ENCODE data around the gene RGS19.
"Not testable (repeated sequence)": the region's sequence is repeated elsewhere in the genome, so short reads cannot be mapped to it uniquely, and the experiment has no call there.

Gene RGS19, protein sequence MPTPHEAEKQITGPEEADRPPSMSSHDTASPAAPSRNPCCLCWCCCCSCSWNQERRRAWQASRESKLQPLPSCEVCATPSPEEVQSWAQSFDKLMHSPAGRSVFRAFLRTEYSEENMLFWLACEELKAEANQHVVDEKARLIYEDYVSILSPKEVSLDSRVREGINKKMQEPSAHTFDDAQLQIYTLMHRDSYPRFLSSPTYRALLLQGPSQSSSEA

DNA sequence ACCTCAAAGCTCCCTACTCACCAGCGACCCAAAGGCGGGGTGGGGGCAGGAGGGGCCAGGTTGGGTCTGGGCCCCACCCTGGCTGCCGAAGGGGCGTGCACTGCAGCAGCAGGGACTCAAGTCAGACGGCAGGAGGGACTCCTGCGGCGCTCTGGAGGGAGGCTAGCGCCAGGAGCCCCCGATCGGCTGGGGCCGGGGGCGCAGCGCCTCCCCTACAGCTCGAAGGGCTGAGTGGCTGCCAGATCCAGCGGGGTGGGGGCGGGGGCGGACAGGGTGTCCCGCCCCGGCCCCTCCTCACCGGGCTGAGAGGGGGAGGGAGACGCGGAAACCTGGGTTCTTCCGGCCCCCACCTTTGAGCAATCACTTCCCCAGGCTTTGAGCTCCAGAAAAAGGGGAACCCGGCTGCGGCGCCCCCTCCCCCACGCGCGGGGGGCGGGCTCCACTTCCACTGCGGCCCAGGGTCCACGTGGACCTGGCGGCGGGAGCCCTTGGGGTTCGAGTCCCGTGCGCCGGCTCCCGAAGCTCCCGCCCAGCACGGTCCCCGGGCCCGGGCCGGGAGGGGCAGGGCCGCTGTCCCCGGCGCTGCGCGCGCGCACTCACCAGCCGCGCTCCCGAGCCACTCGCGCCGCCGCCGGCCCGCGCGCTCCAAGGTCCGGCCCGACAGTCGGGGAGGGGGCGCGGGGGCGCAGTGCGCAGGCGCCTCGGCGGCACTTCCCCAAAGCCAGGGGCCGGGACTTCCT is at the start of gene RGS19:
Gene RGS19 (minus strand): TSS at position 246 of the 740 bp plus-strand sequence. CDS start 2,632 bp downstream, outside the sequence.
- DNase-seq (ENCODE audit: low spot score), result peak; percentile 91

DNA sequence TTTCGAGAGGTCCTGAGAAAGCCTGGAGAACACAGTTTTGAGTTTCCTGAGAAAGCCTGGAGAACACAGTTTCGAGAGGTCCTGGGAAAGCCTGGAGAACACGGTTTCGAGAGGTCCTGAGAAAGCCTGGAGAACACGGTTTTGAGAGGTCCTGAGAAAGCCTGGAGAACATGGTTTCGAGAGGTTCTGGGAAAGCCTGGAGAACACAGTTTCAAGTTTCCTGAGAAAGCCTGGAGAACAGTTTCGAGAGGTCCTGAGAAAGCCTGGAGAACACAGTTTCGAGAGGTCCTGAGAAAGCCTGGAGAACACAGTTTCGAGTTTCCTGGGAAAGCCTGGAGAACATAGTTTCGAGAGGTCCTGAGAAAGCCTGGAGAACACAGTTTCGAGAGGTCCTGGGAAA is 44.2 kb upstream of the RGS19 start:
- DNase-seq (ENCODE audit: low spot score), result not testable (repeated sequence)

DNA sequence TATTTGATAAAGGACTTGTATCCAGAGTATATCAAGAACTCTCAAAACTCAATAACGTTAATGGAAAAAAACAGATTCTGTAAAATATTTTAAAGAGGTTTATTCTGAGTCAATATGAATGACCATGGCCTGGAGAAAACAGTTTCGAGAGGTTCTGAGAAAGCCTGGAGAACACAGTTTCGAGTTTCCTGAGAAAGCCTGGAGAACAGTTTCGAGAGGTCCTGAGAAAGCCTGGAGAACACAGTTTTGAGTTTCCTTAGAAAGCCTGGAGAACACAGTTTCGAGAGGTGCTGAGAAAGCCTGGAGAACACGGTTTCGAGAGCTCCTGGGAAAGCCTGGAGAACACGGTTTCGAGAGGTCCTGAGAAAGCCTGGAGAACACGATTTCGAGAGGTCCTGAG is 43.6 kb upstream of the RGS19 start:
- not testable (repeated sequence) for DNase-seq (ENCODE audit: low spot score)

DNA sequence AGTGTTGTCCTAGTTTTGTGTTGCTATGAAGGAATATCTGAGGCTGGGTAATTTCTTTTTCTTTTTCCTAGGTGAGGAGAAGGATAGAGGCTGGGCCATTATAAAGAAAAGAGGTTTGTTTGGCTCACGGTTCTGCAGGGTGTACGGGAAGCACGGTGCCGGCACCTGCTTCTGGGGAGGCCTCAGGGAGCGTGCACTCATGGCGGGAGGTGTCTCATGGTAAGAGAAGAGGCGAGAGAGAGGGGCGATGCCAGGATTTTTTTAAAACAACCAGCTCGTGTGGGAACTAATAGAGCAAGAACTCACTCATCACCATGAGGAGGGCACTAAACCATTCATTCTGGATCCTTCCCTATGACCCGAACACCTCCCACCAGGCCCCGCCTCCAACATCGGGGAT is 42.3 kb upstream of the RGS19 start:
- no peak for DNase-seq (ENCODE audit: low spot score)

DNA sequence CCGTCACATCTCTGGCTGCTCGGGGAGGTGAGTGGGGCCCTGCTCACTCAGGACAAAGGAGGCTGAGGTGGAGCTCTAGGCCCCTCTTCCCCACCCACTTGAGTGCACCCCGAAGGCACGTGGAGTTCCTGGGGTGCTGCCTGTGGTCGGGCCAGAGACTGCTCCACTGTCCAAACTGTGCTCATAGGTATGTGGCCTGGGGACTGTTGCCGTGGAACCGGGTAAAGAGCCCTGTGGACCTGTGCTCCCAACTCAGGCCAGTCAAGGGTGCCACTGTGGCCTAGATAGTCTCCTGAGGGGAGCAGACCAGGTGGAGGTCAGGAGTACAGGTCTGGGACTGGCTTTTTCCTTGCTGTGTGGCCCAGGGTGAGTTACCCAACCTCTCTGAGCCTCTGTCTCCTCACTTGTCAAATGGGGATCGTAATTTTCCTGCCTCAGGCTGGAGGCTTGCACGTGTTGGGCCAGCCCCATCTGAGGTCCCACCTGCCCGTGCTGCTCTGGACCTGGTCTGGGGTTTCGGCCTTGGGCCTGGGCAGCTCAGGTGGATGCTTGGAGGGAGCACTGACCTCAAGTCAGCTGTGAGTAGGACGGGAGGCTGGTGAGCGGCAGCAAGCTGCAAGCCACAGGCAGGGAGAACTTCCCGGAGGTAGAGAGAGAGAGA is 40.5 kb upstream of the RGS19 start:
- no peak for DNase-seq (ENCODE audit: low spot score)

DNA sequence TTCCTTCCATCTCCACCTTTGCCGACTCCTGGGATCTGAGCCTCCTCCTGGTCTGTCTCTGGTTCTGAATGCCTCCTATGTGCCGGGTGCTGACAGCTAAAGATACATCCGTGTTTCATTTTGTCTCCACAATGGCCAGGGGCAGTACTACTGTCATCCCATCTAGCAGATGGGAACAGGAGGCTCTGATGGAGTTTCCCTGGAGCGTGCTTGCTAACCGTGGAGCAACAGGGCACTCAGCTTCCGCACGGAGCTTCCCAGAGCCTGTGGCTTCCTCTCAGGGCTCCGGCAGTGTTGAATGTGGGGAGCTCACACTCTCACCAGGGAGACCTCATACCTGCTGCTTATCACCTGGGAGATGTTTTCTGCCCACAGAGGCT is 40.0 kb upstream of the RGS19 start:
- no peak for DNase-seq (ENCODE audit: low spot score)

DNA sequence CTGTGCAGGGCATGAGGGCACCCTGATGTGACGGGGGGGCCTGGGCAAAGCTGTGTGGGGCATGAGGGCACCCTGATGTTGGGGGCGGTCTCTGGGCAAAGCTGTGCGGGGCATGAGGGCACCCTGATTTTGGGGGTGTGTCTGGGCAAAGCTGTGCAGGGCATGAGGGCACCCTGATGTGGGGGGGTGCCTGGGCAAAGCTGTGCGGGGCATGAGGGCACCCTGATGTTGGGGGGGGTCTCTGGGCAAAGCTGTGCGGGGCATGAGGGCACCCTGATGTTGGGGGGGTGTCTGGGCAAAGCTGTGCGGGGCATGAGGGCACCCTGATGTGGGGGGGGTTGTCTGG is 38.1 kb upstream of the RGS19 start:
- DNase-seq (ENCODE audit: low spot score), result not testable (repeated sequence)

DNA sequence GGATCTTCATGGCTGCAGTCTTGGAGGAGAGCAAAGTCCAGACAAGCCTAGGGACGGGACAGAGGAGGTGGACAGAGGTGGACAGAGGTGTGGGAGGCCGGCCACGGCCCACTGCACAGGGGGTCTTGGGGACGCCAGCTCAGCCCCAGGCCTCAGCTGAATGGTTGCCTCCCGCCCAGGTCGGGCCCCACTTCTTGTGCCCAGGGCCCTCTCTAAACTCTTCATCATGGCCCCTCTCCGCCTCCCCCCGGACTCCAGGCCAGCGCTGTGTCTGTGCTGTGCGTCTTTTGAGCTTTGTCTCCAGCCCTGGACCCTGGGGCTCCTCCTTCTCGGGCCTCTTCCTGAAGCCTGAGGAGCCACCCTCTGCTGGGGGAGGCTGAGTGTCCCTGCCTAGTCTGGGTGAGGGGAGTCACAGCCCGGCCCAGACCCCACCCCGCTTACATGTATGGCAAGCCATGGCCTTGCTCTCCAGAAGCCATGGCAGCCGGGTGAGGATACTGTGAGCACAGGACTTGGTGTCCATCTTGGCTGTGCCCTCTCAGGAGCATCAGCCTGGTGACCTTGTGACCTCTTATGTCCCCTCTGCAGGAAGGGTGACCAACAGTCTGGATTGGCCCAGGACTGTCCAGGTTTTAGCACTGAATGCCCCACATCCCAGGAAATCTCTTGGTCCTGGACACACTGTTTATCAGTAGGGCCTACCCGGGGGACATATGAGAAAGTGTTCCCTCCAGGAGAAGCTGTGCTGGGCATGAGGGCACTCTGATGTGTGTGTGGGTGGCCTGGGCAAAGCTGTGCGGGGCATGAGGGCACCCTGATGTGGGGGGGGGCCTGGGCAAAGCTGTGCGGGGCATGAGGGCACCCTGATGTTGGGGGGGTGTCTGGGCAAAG is 37.5 kb upstream of the RGS19 start:
- DNase-seq (ENCODE audit: low spot score), result no peak

DNA sequence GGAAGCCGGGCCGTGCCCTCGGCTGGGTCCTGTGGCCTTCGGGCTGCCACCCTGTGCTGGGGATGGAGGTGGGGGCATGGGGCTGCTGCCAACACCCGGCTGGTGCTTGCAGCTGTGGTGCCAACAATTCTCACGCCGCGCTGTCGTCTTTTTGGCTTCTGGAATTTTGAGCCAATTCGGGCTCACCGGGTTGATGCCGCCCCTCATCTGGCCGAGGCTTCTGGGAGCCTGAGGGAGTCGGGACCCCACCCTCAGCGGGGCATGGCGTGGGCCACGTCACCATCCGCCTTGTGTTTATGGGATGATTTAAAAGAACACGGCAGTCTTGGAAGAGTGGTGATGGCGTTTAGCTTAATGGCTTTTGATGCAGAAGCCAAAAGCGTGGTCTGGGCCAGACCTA is 36.7 kb upstream of the RGS19 start:
- DNase-seq (ENCODE audit: low spot score), result no peak

DNA sequence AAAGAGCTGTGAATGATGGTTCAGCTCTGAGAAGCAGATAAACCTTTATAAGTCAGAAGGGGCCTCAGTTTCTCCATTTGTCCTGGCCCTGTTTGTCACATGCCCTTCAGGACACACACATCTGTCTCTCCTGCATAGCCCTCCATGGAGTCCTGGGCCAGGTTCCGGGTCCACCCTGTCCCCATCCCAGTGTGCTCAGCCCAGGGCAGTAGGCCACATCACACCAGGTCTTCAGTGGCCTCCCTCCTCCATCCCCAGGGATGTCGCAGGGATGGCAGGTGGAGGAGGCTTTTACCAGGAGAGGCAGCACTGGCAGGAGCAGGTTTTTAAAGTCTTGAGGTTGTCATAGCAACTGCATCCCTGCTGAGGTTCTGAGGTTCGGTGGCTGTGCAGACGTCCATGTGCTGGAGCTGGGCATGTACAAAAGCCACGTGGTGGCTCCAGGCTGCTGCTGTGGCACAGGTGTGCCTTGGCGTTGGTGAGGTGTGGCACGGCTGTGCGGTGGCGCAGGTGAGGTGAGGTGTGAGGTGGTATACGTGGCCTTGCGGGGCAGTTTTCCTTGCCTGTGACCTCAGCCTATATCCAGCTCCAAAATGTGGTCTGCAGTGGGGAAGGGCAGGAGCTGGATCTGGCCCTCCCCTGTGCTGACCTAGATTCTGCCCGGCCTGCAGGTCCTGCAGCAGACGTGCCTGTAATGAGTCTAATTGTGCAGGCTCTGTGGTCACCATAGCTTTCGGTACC is 36.0 kb upstream of the RGS19 start:
- no peak for DNase-seq (ENCODE audit: low spot score)

DNA sequence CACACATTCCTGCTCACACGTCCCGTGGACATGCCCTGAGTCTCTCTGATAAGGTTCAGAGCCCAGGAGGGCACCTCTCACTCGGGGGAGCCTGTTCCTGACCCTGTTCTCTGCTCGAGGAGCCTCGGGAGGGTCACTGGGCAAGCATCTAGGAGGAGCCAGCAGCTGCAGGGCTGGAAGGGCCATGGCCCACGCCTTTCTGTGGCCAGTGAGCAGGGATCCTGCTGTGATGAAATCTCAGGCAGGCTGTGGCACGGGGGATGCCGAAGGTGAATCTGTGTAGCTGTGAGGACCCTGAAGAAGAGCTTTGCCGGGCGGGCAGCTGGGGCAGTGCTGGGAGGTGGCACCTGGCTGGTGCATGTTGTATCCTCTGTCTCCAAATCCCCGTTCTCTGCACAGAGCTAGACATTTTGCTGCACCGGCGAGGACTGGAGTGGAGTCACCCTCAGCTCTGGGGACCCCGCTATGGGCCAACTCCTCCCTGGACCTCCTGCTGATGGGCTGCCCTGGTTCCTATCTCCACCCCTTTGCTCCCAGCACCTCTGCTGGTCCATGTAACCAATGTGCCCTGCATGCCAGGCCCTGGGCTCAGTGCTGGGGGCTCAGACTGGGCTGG is 35.1 kb upstream of the RGS19 start:
- DNase-seq (ENCODE audit: low spot score), result no peak

DNA sequence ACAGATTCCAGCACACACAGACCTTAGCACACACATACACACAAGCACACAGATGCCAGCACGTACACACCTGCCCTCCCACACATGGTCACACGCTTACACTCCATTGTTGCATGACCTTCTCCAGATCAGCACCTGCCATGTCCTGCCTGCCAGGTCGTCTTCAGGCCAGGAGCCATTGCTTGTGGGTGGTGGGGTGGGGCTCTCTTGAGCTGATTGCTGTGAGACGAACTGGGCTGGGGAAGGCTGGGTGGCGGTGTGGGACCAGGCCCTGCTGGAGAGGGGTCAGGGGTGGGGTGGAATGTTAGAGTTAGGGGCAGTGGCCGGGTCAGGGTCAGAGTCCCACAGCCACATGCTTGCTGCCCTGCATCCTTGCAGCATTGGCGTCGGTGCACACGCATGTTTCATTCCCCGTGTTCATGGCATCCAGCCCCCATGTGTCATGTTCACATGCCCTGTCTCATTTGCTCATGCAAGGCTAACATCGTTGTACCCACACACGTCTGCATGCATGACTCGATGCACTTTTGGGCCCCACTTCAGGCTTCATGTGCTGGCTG is 34.6 kb upstream of the RGS19 start:
- no peak for DNase-seq (ENCODE audit: low spot score)

DNA sequence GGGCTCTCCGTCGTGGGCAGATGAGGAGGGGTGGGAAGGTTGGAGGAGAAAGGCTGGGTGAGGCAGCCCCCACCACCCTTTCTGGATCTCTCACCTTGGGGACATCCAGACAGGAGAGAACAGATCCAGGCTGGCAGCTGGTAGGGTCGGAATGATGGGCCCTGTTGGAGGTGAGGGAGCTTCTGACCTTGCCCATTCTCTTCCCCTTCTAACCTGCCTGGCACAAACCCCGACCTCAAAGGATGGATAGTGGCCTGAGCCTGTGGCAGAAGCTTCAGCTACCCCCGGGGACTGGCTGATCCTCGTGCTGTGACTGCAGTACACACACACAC is 34.1 kb upstream of the RGS19 start:
- no peak for DNase-seq (ENCODE audit: low spot score)

DNA sequence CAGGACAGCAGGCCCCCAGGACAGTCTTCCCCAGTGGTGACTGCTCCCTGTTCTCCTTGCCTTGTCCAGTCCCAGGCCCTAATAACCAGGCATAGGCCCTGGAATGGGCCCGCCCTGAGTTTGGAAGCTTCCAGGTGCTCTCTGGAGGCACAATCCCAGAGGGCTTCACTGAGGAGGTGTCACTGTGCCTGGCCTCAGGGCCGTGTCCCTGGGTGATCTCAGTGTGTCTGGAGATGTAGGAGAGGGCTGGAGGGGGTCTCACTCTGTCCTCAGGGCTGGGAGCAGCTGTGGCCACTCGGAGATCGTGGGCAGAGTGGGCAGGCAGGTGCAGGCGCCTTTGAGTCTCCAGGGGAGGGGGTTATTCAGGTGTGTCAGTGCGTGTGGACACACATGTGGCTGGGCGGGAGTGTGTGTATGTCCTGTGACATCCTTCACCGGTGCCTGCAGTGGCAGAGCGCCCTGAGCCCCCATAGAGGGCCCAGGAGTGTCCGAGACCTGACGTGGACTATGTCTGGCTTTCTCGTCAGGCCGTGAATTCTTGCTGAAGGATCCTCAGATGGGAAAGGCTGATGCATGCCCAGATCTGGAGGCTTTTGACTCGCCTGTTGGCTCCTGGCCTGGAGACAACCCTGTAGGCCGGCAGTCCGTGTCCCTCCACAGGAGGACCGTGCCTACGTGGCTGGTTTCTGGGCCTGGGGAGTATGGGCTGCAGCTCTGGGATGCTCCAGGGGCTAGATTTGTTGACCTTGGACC is 33.5 kb upstream of the RGS19 start:
- DNase-seq (ENCODE audit: low spot score), result no peak

DNA sequence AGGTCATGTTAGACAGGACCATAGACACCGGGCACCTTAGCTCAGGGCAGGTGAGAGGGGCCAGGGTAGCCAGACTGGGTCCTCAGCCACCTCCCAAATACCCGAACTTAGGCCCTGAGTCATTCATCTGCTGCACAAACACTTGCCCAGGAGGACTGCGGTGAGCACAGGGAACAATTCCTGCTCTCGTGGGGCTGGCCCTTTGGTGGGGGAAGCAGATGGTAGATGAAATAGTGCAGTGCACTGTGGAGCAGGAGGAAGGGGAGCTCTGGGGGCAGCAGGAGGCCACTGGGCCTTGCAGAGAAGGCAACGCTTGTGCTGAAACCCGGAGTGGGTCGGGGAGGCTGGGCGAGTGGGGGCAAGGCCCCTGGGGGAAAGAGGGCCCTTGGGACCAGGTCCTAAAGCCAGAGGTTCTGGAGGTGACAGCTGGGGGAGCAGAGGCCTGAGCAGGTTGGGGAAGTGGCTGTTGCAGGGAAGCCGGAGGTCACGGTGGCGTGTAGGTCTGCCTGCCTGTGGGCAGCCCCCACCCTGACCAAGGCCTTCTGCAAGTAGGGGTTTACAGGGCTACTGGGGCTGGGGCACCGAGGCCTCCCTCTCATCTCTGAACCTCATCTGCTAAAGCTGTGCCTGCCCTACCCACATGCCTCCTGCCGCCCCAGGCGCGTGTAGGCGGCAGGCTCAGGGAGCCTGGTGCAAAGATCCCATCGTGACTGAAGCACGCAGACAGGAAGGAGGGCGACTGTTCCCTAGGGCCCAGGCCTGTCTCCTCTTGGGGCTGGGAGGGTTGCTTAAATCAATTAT is 32.7 kb upstream of the RGS19 start:
- no peak for DNase-seq (ENCODE audit: low spot score)

DNA sequence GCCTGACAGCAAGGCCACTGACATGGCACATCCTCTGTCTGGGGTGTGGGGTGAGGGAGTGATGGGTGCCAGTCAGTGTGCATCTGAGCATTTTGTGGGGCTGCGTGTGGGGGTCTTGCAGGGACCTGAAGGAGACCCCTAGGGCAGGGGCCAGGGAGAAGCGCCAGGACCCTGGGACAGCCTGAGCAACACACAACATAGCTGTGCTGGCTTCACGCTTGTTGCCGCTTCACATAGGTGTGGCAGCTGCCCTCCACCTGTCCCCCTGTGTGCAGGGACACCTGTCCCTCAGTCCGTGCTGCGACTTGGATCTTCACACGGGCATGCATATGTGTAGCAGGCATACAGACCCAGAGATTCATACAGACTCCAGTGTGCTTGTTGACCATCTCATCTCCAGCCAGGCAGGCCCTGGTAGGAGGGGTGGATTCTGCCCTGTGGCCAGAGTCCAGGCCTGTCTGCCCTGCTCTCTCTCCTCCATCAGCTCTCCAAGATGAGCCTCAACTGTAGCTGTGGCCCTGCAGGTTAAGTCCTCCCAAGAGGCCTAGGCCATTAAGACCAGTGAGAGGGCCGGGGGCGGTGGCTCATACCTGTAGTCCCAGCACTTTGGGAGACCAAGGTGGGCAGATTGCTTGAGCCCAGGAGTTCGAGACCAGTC is 31.2 kb upstream of the RGS19 start:
- DNase-seq (ENCODE audit: low spot score), result no peak

DNA sequence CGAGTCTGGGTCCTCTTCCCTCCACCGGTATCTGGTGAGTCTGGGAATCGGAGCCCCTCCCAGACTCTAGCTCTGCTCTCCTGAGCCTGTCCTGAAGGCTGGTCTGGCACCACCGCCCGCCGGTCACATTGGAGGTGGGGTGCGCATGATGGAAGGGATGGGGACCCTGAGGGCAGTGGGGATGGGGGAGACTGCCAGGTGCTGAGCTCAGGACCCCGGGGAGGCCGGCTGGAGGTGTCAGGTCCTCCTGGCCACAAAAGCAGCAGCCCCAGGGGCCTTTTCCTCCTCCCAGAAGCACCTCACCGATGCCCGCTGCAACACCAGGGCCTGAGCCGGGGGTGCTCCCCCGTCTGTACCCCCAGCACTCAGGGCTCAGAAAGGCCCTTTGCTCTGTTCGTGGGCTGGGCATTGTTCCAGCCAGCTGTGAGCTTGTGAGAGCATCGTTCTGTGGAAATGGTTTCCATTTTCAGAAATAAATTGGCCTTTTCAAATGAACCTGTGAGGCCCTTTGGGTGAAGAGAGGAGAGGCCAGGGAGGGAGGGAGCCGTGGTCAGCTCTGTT is 30.6 kb upstream of the RGS19 start:
- no peak for DNase-seq (ENCODE audit: low spot score)
